Endothelial cell of umbilical vein (primary cell): ENCODE results near the gene NDUFS6.

Experiments
- EZH2 ChIP-seq: IDR thresholded peaks from 2 replicates; pipeline ENCODE4 v1.6.1; 2012; ENCODE audit warnings: borderline replicate concordance, low read depth, mild to moderate bottlenecking, moderate library complexity, low read length, inconsistent platforms; ENCODE audit not compliant: severe bottlenecking
- FOS ChIP-seq: IDR thresholded peaks from 2 replicates; pipeline ENCODE4 v1.6.1; 2011; ENCODE audit warnings: mild to moderate bottlenecking, low read length, moderate library complexity, borderline replicate concordance; ENCODE audit not compliant: insufficient read depth
- GATA2 ChIP-seq: IDR thresholded peaks from 2 replicates; pipeline ENCODE4 v1.7.0; 2011; ENCODE audit warnings: low read depth, mild to moderate bottlenecking, moderate library complexity, mixed read lengths, low read length; ENCODE audit not compliant: insufficient read length, insufficient read depth
- JUN ChIP-seq: IDR thresholded peaks from 2 replicates; pipeline ENCODE4 v1.6.1; 2011; ENCODE audit warnings: borderline replicate concordance, low read depth; ENCODE audit not compliant: insufficient read length, insufficient read depth
- MYC ChIP-seq: IDR thresholded peaks from one replicate; pipeline ENCODE4 v1.6.1; 2011; ENCODE audit warnings: mild to moderate bottlenecking, low read depth, low read length
- POLR2A ChIP-seq: IDR thresholded peaks from 2 replicates; pipeline ENCODE4 v1.6.1; 2012; ENCODE audit warnings: low read depth, mild to moderate bottlenecking, control low read depth, low read length
- POLR2AphosphoS5 ChIP-seq: IDR thresholded peaks from 2 replicates; pipeline ENCODE4 v1.6.1; 2012; ENCODE audit warnings: low read depth, mild to moderate bottlenecking, control low read depth, low read length, moderate library complexity; ENCODE audit not compliant: insufficient read depth
- TF ChIP-seq, protein P1 (sequence below), 2 donors: IDR thresholded peaks; 1 replicate in 1 of 2; 2 replicates in 1 of 2; pipeline ENCODE4 v1.5.1; 2011; ENCODE audit warnings: low read length in 2 of 2, mild to moderate bottlenecking in 2 of 2, moderate library complexity in 2 of 2, control low read depth in 1 of 2, inconsistent platforms in 1 of 2, low read depth in 1 of 2; ENCODE audit not compliant: insufficient read depth in 1 of 2; ENCODE audit errors: extremely low read depth in 1 of 2
- TF ChIP-seq, protein P2 (sequence below): IDR thresholded peaks from 2 replicates; pipeline ENCODE4 v1.6.1; 2011; ENCODE audit not compliant: insufficient read depth, insufficient read length

DNA sequence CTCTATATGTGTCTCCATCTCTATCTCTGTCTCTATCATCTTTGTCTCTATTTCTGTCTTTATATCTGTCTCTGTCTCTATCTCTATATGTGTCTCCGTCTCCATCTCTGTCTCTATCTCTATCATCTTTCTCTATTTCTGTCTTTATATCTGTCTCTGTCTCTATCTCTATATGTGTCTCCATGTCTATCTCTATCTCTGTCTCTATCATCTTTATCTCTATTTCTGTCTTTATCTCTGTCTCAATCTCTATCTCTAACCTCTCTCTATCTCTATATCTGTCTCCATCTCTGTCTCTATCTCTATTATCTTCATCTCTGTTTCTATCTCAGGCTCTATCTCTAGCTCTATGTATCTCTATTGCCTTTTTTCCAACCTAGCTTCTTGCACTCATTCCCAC, 44.5 kb downstream of the NDUFS6 start:
- TF ChIP-seq, protein P1, sequence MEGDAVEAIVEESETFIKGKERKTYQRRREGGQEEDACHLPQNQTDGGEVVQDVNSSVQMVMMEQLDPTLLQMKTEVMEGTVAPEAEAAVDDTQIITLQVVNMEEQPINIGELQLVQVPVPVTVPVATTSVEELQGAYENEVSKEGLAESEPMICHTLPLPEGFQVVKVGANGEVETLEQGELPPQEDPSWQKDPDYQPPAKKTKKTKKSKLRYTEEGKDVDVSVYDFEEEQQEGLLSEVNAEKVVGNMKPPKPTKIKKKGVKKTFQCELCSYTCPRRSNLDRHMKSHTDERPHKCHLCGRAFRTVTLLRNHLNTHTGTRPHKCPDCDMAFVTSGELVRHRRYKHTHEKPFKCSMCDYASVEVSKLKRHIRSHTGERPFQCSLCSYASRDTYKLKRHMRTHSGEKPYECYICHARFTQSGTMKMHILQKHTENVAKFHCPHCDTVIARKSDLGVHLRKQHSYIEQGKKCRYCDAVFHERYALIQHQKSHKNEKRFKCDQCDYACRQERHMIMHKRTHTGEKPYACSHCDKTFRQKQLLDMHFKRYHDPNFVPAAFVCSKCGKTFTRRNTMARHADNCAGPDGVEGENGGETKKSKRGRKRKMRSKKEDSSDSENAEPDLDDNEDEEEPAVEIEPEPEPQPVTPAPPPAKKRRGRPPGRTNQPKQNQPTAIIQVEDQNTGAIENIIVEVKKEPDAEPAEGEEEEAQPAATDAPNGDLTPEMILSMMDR (IDR thresholded peaks at IDR 0.05; ENCODE audit: extremely low read depth in 1 of 2, insufficient read depth in 1 of 2, low read depth in 1 of 2, low read length in 2 of 2), result no peak
- no peak for TF ChIP-seq POLR2A
- no peak for TF ChIP-seq POLR2AphosphoS5
- TF ChIP-seq JUN, result no peak
- no peak for TF ChIP-seq MYC
- TF ChIP-seq, protein P2, sequence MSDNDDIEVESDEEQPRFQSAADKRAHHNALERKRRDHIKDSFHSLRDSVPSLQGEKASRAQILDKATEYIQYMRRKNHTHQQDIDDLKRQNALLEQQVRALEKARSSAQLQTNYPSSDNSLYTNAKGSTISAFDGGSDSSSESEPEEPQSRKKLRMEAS, result no peak
- TF ChIP-seq EZH2, result no peak
- TF ChIP-seq GATA2, result no peak
- TF ChIP-seq FOS, result no peak
